Activated CD4-positive, alpha-beta T cell treated with anti-CD3 and anti-CD28 coated beads, Interleukin-2, amount 50 U/mL, for 48 hours (primary cell): ENCODE measurements around the gene MTUS2.

Experiments
- DNase-seq, 2 experiments: peaks; one replicate each; pipeline ENCODE4 v3.0.0-alpha.2; 2020

Gene MTUS2

GRCh38 chr13:29038700-29039099 lies 218.6 kb downstream of the MTUS2 start:
- DNase-seq, result no peak

DNA sequence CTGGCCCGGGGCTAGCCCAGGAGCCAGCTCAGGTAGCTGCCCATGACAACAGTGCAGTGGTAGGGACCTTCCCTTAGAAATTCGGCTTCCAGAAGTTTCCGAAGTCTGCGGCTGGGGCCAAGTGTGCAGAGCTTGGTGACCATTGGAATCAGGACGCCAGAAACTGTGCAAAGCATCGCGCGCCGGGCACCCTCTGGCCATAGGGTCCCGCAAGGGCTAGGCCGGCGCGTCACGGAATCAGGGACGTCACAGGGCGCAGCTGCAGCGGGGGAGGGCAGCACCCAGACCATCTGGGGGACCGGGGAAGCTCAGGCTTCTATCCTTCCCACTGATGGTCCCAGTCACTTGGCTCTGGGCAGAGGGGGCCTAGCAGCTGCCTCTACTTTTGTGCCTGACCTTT lies 219.1 kb downstream of the MTUS2 start:
- DNase-seq, result no peak

GRCh38 chr13:29046588-29046987 lies 226.4 kb downstream of the MTUS2 start:
- DNase-seq, result no peak

DNA sequence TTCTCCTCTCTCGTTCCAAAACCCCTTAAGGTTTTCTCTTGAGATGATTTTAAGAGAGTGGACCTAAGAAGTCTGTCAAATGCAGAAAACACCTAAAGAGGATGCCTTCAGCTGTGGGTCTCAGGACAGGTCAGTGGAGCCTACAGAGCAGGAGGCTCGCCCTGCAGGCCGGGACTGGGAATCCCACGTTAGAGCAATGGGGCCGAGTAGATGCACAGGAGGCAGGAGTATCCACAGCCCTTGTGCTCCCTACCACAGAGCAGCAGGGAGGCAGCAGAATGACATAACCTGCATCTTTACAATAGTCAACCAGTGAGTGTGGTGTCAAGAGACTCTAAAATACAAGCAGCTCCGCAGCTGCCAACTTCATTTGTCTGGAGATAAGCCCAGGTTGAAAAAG lies 229.4 kb downstream of the MTUS2 start:
- no peak for DNase-seq

- no peak for DNase-seq
Observed at GRCh38 chr13:29050719-29051118, 230.6 kb downstream of the MTUS2 start.

GRCh38 chr13:29059800-29060199 lies 239.7 kb downstream of the MTUS2 start:
- DNase-seq, result no peak

- DNase-seq, result no peak
Observed at GRCh38 chr13:29065142-29065541, 245.0 kb downstream of the MTUS2 start.

GRCh38 chr13:29067306-29067945 lies 247.3 kb downstream of the MTUS2 start:
- no peak for DNase-seq

DNA sequence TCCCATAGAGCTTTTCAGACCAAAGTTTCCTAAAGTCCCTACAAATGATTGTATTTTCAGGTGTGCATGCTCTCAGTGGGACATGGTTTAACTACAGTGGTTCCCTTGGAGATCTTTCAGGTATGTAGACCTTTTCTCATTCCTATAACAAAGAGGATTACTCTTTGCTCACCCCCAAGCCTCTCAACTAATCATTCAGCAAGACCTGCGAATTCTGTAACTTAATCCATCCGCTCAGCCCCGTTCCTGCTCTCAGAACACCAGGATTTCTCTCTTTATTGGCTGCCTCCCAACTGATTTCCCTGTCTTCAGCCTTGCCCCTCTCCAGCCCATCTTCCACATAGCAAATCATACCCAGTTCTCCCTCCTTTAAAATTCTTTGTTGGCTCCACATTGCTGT lies 253.6 kb downstream of the MTUS2 start:
- no peak for DNase-seq

GRCh38 chr13:29077051-29077813 lies 257.1 kb downstream of the MTUS2 start:
- DNase-seq, result no peak

- no peak for DNase-seq
Observed at GRCh38 chr13:29081036-29081435, 260.9 kb downstream of the MTUS2 start.

- no peak for DNase-seq
Observed at GRCh38 chr13:29081697-29082440, 261.7 kb downstream of the MTUS2 start.

- no peak for DNase-seq
Observed at GRCh38 chr13:29099781-29100406, 279.8 kb downstream of the MTUS2 start.

DNA sequence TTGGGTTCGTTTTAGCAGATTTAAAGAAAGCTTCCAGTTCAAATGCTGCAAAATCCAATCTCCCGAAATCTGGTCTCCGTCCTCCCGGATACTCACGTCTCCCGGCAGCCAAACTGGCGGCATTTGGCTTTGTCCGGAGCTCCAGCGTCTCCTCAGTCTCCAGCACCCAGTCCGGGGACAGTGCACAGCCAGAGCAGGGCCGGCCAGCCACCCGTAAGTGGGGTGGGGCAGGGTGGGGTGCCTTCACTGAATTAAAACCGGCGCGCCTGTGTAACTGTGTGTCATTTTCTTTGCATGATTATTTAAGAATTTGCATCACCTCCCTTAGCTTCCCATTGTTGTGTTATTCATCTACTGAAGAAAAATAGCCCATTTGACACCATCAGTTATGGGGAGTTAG lies 280.6 kb downstream of the MTUS2 start:
- DNase-seq, result no peak

- DNase-seq, result no peak
Observed at GRCh38 chr13:29101409-29101808, 281.3 kb downstream of the MTUS2 start.

- no peak for DNase-seq
Observed at GRCh38 chr13:29101905-29102304, 281.8 kb downstream of the MTUS2 start.

DNA sequence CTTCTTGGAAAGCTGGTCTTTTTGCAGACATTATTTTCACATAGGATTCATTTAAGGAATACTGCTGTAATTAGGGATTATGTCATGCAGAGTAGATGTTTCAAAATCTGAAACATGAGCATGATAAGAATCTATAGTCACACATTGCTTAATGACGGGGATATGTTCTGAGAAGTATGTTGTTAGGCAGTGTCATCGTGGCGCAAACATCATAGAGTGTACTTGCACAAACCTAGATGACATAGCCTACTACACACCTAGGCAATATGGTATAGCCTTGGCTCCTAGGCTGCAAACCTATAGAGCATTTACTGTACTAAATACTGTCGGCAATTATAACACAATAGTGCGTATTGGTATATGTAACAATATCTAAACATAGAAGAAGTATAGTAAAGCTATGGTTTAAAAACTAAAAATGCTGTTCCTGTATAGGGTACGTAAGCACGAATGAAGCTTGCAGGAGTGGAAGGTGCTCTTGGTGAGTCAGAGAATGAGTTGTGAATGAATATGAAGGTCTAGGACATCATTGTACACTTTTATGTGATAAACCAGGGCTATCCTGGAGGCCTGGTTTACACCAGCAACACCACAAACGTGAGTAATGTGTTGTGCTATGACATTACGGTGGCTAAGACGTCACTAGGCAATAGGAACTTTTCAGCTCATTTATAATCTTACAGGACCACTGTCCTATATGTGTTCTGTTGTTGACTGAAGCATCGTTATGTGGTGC lies 283.1 kb downstream of the MTUS2 start:
- no peak for DNase-seq

DNA sequence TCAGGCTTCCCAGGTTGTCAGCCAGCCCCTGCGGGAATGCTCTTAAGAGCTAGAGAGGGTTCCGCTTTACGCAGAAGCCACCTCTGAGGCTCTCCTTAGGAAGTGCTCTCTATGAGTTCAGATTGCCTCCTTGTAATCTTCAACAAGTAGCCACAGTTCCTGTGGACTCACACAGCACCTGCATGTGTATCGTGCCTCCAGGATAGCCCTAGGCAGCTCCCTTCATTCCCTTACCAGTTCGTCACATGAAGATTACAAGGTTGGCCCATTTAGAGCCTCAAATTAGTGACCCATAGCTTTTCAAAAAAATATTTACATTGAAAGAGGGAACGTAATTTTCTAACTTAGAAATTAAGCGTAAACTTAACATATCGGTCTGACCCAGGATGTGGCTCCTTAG lies 284.3 kb downstream of the MTUS2 start:
- DNase-seq, result no peak

GRCh38 chr13:29105779-29106178 lies 285.6 kb downstream of the MTUS2 start:
- no peak for DNase-seq

GRCh38 chr13:29106651-29107050 lies 286.5 kb downstream of the MTUS2 start:
- DNase-seq, result no peak

DNA sequence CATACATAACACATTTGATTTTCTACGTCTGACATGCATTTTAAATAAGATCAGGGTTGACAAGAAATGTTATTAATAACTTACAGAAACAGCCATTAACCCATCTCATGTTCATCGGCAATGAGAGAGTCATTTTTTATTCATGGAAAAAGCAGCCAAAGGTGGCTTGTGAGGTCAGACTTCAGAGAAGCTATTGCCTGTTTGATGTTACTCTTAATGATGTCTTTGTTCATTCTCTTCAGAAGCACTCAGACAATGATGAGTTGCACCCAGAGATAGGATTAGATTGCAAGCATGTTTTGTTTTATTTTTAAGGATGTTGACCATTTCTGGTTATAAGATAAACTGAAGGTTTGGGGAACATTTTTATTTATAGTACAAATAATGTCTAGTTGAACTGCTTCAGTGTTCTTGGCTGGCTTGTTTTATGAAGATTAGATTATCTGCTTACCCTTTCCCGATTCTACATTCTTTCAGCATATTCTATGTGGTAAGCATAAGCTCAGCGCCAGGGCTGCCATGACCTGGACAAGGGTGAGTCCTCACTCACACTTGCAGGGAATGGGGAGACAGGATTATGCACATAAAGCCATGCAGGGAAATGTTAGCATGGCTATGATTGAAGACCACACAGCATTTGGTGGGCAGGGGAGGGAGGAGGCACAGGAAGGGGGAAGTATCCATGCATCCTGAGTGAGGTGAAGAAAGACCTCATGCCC lies 288.1 kb downstream of the MTUS2 start:
- DNase-seq, result no peak

- DNase-seq, result no peak
Observed at GRCh38 chr13:29109987-29110386, 289.8 kb downstream of the MTUS2 start.
